ENCODE measurements around the gene PRSS22.
A peak's percentile ranks its signal among the peaks of the same experiment; 100 is the strongest.

The PRSS22 gene

GRCh38 chr16:2848933-2849725, 8.8 kb downstream of the PRSS22 start:
- no peak for DNase-seq

GRCh38 chr16:2846511-2847310, 11.3 kb downstream of the PRSS22 start:
- DNase-seq, result no peak

- no peak for DNase-seq
These were observed 12.9 kb downstream of the PRSS22 start for GRCh38 chr16:2845116-2845515.

GRCh38 chr16:2843526-2843925, 14.4 kb downstream of the PRSS22 start:
- no peak for DNase-seq

GRCh38 chr16:2842340-2843000, 15.5 kb downstream of the PRSS22 start:
- DNase-seq, result no peak

- DNase-seq, result no peak
These were observed 16.2 kb downstream of the PRSS22 start for GRCh38 chr16:2841606-2842339.

GRCh38 chr16:2840914-2841313, 17.1 kb downstream of the PRSS22 start:
- DNase-seq, result no peak

- no peak for DNase-seq
These were observed 18.1 kb downstream of the PRSS22 start for GRCh38 chr16:2839650-2840450.

GRCh38 chr16:2838928-2839327, 19.0 kb downstream of the PRSS22 start:
- peak; percentile 6 for DNase-seq

GRCh38 chr16:2836646-2837508, 21.1 kb downstream of the PRSS22 start:
- DNase-seq, result no peak

GRCh38 chr16:2835638-2836493, 22.1 kb downstream of the PRSS22 start:
- no peak for DNase-seq

- no peak for DNase-seq
These were observed 23.0 kb downstream of the PRSS22 start for GRCh38 chr16:2834968-2835367.

- DNase-seq, result no peak
These were observed 24.2 kb downstream of the PRSS22 start for GRCh38 chr16:2833776-2834175.

- DNase-seq, result no peak
These were observed 26.8 kb downstream of the PRSS22 start for GRCh38 chr16:2831203-2831602.

GRCh38 chr16:2830355-2830695, 27.6 kb downstream of the PRSS22 start:
- DNase-seq, result no peak

GRCh38 chr16:2829501-2830354, 28.2 kb downstream of the PRSS22 start, which contains the start of gene ZG16B:
Gene ZG16B (plus strand): TSS chr16:2830303. CDS start chr16:2830442, 139 bp downstream.
- DNase-seq, result no peak

GRCh38 chr16:2828876-2829430, 29.0 kb downstream of the PRSS22 start:
- DNase-seq, result no peak

- no peak for DNase-seq
These were observed 29.5 kb downstream of the PRSS22 start for GRCh38 chr16:2828521-2828840.

All from NCI-H510A treated with DMSO at 0.1 percent for 48 hours (cell line).